Endothelial cell of coronary artery (primary cell): ENCODE data around the gene TNK2. TPM values are rescaled to one million over a fixed set of nuclear protein-coding genes. Genes with fewer than 3 reads are reported as not detected.

ENCODE experiments used
- total RNA-seq: library from RNA; depleted of rRNA; stranded (reverse); fragments of >200 nt; gene quantifications from 2 replicates; pipeline ENCODE4 v1.2.3, GENCODE V29; 2014

TNK2 gene
- 10.3 and 14.9 TPM in 2 replicates for total RNA-seq

DNA sequence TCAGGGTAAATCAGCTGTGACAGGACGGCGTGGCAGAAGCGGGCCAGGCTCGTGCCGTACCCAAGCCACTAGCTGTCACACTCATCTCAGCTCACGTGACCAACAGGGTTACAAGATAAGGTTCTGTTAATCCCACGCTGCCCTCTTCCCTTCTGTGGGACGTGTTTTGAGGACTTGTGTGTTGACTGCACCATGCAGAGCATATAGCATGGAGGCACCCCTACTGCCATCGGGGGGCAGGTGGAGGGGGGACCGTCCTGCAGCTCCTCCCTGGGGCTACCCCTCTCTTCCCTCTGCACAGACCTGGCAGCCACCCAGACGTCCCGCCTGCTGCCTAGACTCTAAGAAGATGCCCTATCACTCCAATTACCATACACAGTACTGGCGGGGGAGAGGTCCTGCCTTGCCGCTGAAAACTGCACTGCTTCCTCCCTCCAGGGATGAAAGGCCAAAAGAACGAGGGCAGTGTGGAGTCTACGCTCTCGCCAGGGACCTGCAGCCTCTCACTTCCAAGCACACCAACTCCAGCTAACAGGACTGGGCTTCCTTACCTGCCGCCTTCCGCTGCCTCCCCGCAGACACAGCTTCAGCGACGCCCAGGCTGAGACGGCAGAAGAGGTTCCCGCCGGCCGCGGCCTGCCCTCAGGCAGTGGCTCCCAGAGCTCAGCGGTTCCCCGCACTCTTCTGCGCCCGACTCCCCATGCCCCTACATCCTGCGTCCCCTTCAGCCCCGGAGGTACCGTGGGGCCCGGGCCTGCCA, at the start of gene TNK2:
Gene TNK2, minus strand, starts transcription at position 618 of the 760 bp plus-strand sequence. CDS start 19,963 bp downstream, outside the sequence.

Other genes with a start within 250 kb of the TNK2 start
- gene MUC20, start 187.6 kb downstream of the TNK2 start, total RNA-seq, result 0.09 TPM in 1 of 2 replicates, not detected in the other
- gene MUC4, start 96.6 kb downstream of the TNK2 start, total RNA-seq, result under 0.01 and 0.09 TPM in 2 replicates
- 224 and 228 TPM in 2 replicates for gene TFRC, start 173.5 kb upstream of the TNK2 start, total RNA-seq